GM13976 (cell line): Measurements from ENCODE around the gene LRP11.

Experiments
- DNase-seq: peaks from one replicate; pipeline ENCODE4 v3.0.0; 2012; ENCODE audit warnings: low spot score
- CTCF ChIP-seq: IDR thresholded peaks from 2 replicates; pipeline ENCODE4 v1.5.1; 2012; ENCODE audit warnings: borderline replicate concordance, mild to moderate bottlenecking; ENCODE audit not compliant: insufficient read depth; ENCODE audit errors: extremely low read depth, missing control alignments, control extremely low read depth
- in situ Hi-C: fragments of 300-500 bp; cut with MboI; formaldehyde crosslinking; loops from one replicate; pipeline ENCODE4 v1.12.0; 2022; ENCODE audit warnings: low sequenced_read_pairs, mixed read lengths, inconsistent platforms; ENCODE audit not compliant: unreplicated experiment

LRP11 gene

GRCh38 chr6:149907317-149907716, 43.2 kb upstream of the LRP11 start:
- no peak for DNase-seq
- in situ Hi-C loops = no loop called here
- no peak for TF ChIP-seq CTCF

GRCh38 chr6:149906405-149906804, 42.2 kb upstream of the LRP11 start:
- no peak for DNase-seq
- in situ Hi-C loops = no loop called here
- TF ChIP-seq CTCF = no peak

DNA sequence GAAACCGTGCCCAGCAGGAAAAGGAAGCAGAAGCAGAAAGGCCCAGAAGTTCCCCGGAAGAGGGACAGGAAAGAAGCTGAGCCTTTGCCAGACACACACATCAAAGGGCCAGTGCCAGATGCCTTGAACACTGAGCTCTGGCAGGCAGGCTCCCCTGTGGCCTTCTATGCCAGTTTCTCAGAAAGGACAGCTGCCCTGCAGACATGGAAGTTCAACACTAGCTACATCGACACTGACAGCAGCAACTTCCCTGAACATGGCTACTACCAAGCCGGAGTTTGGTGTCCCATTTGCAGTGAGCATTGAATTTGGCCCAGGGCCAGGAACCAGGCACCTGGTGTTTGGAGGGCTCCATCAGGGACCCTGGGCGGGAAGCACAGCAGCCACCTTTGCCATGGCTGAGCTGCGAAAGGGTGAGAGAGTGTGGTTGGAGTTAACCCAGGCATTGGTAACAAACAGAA, 41.8 kb upstream of the LRP11 start:
- in situ Hi-C loops = no loop called here
- no peak for DNase-seq
- no peak for TF ChIP-seq CTCF

- no peak for DNase-seq
- in situ Hi-C loops = no loop called here
- no peak for TF ChIP-seq CTCF
These were observed 41.3 kb upstream of the LRP11 start for GRCh38 chr6:149905371-149905910.

GRCh38 chr6:149904661-149905370, 40.7 kb upstream of the LRP11 start:
- in situ Hi-C loops = no loop called here
- no peak for TF ChIP-seq CTCF

GRCh38 chr6:149903938-149904611, 39.9 kb upstream of the LRP11 start:
- no peak for DNase-seq
- TF ChIP-seq CTCF = no peak
- in situ Hi-C loops = no loop called here

More at GRCh38 chr6:149904661-149905370, 40.7 kb upstream of the LRP11 start:
- DNase-seq = no peak
